Measurements from ENCODE around the gene IGSF6.

- no peak for TF ChIP-seq TAF1 (IDR thresholded peaks at IDR 0.05; ENCODE audit: borderline replicate concordance, low read depth, low read length)
- TF ChIP-seq POLR2A (IDR thresholded peaks at IDR 0.05; ENCODE audit: low read depth, low read length): no peak
Observed at GRCh38 chr16:21652453-21652852, at the start of gene IGSF6.
